ENCODE results near the gene RAD51B.

RAD51B gene

GRCh38 chr14:68632054-68632895 is 812.7 kb downstream of the RAD51B start:
- no peak for DNase-seq

DNA sequence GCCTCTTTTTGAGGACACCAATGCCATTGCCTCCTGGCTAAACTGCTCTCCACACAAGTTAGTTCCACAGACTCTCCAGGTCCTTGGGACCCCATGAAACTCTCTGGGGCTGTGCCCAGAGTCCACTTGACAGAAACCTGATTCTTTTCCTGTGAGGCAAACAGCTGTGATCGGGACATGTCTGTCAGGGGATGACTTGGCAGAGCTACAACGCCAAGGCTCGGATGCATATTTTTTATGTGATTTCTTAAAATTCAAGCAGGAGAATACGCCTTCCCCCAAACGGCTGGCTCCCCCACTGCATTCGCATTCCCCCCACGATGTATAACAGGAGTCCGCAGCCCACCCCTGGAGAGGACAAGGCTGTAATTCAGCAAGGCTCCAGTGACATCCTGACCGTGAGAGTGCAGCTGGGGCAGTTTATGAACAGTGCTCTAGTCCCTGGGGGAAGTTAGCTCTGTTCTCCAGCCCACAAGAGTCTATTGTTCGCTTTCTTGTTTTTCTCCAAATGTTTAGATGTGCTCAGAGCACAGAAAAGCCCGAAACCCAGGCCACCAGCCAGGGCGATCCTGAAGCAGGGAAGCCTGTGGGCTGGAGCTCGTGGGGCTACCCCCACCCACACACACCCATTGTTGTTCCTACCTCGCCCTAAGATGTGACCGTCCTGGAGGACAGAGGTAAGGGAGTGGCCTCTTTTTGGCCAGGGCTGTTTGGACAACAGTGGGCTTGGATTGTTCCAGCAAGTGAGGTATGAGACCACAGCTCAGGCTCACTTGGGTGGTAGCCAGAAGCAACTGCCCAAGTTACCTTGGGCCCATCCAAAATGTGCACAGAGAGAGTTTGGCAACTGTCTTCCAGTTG is 813.8 kb downstream of the RAD51B start:
- no peak for DNase-seq

DNA sequence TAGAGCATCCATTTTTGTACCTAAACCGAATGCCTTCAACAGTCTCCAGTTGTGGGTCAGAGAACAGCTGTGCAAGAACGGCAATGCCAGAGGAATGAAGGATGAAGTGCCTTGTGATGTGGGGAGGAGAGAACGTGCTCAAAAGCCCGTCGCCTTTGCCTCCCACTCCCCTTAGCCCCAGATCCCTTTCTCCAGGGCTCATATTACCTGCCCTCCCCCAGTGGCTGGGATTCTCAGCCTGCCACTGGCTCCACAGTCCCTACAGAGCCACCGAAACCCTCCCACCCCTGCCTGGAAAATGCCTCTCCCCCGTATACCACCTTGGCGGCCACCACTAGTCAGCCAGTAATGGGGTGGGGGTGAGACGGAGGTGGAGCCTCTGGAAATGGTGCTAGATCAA is 814.8 kb downstream of the RAD51B start:
- no peak for DNase-seq

- DNase-seq, result no peak
Measured at GRCh38 chr14:68634874-68635595, 815.5 kb downstream of the RAD51B start.

- DNase-seq, result no peak
Measured at GRCh38 chr14:68636597-68636996, 817.0 kb downstream of the RAD51B start.

GRCh38 chr14:68637106-68638021 is 817.8 kb downstream of the RAD51B start:
- DNase-seq, result no peak

DNA sequence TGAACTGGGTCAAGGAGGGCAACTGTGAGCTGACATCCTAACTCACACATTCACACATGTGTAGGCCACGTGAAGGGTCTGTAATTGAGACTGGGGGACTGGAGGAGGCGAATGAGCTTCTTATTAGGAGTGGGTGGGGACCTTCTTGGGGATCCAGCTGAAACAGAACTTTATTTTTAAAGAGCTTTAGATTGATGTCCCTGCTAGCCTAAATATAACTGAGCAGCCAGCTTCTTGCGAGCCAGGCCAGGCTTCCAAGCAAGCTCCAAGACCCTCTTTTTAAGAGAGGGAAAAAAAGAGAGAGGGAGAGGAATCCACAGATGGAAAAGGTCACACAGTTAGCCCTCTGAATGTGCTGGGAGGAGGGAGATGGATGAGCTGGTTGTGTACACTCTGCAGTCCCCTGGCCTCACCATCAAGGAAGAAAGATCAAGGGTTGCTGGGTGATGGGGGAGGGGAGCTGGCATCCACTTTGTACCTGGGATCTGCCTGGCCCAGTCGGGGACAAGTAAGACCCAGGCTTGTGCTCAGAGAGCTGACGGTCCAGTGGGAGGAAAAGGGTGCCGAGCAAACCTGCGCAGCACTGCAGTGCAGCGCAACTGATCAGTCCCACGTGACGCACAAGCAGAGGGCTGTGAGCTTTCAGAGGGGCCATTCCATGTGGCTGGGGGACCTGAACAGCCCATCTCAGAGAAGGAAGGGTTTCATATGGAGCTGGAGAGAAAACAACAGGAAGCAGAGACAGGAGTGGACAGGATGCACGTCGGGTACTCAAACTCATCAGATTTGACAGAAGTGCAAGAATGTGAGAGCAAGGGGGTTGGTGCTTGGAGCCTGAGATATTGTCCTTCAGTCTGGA is 818.8 kb downstream of the RAD51B start:
- no peak for DNase-seq

GRCh38 chr14:68639000-68639757 is 819.6 kb downstream of the RAD51B start:
- no peak for DNase-seq

DNA sequence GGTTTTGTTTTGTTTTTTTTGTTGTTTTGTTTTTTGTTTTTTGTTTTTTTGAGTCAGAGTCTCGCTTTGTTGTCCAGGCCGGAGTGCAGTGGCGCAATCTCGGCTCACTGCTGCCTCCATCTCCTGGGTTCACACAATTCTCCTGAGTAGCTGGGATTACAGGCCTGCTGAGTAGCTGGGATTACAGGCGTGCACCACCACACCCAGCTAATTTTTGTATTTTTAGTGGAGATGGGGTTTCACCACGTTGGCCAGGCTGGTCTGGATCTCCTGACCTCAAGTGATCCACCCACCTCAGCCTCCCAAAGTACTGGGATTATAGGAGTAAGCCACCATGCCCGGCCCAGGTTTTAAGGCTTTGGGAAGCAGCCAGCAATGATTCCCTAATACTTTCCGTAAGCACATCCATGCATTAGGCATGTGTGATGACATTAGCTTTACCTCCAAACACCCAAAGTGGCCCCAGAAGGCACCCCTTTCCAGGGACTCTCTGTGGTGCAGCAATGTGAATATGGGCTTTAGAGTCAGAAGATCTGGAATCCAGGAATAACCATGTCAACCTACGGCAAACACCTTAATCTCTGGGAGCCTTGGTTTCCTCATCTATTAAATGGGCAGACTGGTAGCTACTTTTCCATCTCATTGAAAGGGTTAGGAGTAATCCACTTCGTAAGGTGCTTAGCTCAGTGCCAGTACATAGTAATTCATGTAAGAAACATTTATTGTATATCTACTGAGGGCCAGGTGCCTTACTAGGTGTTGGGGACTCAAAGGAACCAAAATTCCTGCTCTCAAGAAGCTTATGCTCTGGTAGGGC is 820.4 kb downstream of the RAD51B start:
- DNase-seq, result no peak

GRCh38 chr14:68643673-68644072 is 824.1 kb downstream of the RAD51B start:
- no peak for DNase-seq

GRCh38 chr14:68644101-68644500 is 824.5 kb downstream of the RAD51B start:
- no peak for DNase-seq

DNA sequence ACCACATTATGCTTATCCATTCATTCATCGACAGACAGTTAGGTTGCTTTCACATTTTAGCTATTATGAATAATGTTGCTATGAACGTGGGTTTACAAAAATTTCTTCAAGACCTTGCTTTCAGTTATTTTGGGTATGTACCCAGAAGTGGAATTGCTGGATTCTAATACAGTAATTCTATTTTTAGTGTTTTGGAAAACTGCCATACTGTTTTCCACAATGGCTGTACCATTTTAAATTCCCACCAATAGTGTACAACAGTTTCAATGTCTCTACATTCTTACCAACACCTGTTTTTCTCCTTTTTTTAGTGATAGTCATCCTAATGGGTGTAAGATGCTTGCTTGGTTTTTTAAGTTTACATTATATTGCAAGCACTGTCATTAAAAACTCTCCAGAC is 825.8 kb downstream of the RAD51B start:
- DNase-seq, result no peak

GRCh38 chr14:68649476-68650189 is 830.1 kb downstream of the RAD51B start:
- no peak for DNase-seq

DNA sequence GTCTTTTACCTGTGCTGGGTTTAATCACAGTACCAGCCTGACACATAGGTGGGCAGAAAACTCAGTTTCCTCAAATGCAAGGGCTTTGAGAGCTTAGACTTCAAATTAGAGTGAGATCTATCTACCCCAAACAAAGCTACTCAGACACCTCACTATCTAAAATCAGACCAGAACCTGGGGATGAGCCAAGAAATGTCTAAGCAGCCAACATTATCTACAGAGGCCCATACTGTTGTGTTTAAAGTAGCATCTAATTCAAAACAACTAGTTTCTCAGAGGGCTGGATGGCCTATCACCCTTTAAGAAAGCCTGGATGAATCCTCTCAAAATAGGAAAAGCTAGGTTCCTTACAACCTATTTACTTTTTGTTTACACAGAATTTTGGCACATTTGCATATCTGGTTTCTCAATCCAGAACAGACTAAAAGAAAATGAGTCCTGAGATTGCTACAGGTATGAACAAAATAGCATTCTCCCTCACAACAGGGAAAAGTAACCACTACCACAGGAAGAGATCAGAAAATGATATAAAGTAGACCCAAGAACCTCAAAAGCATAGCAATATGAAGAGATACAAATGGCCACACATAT is 830.9 kb downstream of the RAD51B start:
- DNase-seq, result no peak

DNA sequence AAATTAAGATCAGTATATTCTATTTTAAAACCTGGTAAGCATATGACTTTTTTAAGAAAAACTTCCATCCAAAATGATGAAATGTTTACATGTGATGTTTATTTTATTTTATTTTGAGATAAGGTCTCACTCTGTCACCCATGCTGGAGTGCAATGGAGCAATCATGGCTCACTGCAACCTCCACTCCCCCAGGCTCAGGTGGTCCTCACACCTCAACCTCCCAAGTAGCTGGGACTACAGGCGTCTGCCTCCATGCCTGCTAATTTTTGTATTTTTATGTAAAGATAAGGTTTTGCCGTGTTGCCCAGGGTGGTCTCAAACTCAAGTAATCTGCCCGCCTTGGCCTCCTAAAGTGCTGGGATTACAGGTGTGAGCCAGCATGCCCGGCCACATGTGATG is 831.5 kb downstream of the RAD51B start:
- no peak for DNase-seq

- DNase-seq, result no peak
Measured at GRCh38 chr14:68651652-68652432, 832.3 kb downstream of the RAD51B start.

- no peak for DNase-seq
Measured at GRCh38 chr14:68652433-68652690, 832.8 kb downstream of the RAD51B start.

- no peak for DNase-seq
Measured at GRCh38 chr14:68653108-68653507, 833.5 kb downstream of the RAD51B start.
